Measurements from ENCODE around the gene CTR9. TPM values are rescaled to one million over a fixed set of nuclear protein-coding genes. Genes with fewer than 3 reads are reported as not detected.

The CTR9 gene
- 39.0 TPM for total RNA-seq

DNA sequence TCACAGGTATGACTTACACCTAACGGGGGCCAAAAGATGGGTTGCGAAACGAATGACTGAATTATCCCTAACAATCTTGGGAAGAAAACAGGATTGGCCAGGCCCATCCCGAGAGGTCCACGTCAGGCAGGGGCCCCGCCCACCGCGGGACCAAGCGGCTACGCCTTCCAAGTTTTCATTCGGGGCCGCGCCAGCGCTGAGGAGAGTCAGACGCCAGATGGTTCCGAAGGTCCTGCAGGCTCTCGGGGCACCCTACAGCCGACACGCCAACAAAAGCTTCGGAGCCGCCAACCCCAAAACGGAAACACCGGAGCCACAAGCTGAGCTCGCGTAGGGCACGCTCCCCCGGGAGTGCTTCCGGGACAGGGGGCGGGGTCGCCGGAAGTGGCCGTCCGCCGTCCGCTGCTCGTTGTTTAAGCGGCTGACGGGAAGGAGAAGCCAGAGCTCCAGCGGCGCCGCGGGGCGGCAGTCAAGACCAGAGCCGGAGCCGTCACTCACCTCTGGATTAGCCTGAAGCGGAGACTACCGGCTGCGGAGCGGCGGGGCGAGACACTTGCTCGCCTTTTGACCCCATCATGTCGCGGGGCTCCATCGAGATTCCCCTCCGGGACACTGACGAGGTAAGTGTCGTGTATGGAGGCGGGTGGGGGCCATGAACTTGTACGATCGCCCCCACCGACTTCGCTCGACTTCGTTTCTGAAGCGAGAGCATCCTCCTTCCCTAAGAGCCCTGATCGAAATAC is at the start of gene CTR9:
CTR9 (plus strand) TSS at position 409 of the 743 bp plus-strand sequence; CDS start at position 576, 167 bp downstream.

DNA sequence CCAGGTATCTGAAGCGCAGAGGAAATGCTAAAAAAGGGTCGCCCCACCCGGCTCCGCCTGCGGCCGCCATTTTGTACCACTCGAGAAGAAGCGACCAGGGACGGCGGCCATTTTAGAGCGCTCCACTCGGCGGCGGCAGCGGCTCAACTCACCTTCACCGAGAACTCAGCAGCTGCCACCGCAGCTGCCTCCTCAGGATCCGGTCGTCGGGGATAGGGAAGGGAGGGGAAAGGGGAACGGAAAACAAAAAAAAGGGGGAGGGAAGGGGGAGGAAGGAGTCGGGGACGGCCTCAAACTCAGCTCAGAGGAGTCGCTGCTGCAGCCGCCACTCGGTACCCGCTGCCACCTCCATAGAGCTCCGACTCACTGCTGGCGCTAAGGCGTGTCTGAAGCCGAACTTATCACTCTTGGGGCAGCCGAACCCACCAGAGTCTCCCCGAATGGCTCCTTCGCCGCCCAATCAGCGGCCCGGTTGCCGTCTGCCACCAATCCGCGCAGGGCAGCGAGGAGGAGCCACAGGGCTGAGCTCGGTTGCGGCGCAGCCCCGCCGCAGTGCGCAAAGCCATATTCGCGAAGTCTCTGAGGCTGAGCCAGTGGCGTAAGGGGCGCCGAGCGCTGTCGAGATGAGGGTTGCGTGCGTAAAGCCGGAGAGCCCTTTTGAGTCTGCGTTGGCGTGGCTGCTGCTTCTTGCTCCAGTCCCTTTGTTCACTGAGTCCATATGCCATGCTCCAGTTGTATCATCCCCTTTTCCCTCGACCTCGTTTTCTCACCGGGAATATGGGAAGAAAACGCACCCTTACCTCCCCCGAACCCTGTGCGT is 57.7 kb downstream of the CTR9 start, which contains the start of gene EIF4G2:
EIF4G2 (minus strand) TSS at position 374 of the 820 bp plus-strand sequence.

Small RNA genes lying within 50 kb of the gene (small RNA-seq; reads per million reads assigned to genes)
- gene RF00019 (not detected), gene SNORD97 (not detected)

Other genes starting within 250 kb of the CTR9 start
- 83.5 TPM for gene RNF141, start 210.1 kb upstream of the CTR9 start, total RNA-seq
- 5.8 TPM for gene LYVE1, start 182.6 kb upstream of the CTR9 start, total RNA-seq
- gene IRAG1, start 57.5 kb upstream of the CTR9 start, total RNA-seq: 3.7 TPM
- gene EIF4G2, start 57.7 kb downstream of the CTR9 start, total RNA-seq: 995 TPM
- 71.3 TPM for gene ZBED5, start 106.8 kb downstream of the CTR9 start, total RNA-seq